SK-N-SH (cell line): ENCODE results near the gene TCF25. TPM values are rescaled to one million over a fixed set of nuclear protein-coding genes. Genes with fewer than 3 reads are reported as not detected.

Experiments
- CTCF ChIA-PET: fragments of 300-600, 350-600 bp; formaldehyde crosslinking; extraction: SDS; loops from one replicate; lab custom pipeline; 2021; lab: Yijun Ruan, JAX
- POLR2A ChIA-PET: fragments of 350-600 bp; sonication (Branson Sonifier 250); formaldehyde crosslinking; extraction: SDS; loops from one replicate; lab custom pipeline; 2020; ENCODE audit warnings: antibody characterized with exemption, inconsistent platforms; lab: Yijun Ruan, JAX
- DNase-seq: peaks from one replicate; pipeline ENCODE4 v3.0.0; 2012
- H2AFZ ChIP-seq: fragments of 200-600 bp; sonication (generic); 2 replicates; pipeline ENCODE4 v1.8.1; 2016; ENCODE audit warnings: antibody characterized with exemption, mild to moderate bottlenecking, low read depth
- H3F3A ChIP-seq: fragments of 200-600 bp; sonication (generic); replicated peaks from 2 replicates; pipeline ENCODE3; 2016; ENCODE audit warnings: antibody characterized with exemption, mild to moderate bottlenecking; ENCODE audit not compliant: insufficient read depth
- H3K27ac ChIP-seq, 2 experiments: fragments of 200-500 bp in 1 of 2; fragments of 200-600 bp in 1 of 2; sonication (Bioruptor generic) in 1 of 2; sonication (generic), shearing (Covaris generic) in 1 of 2; 2 replicates each; pipeline versions ENCODE4 v1.5.1 to v1.6.1; 2014 to 2016; ENCODE audit warnings: low read depth in 2 of 2, inconsistent platforms in 1 of 2, low read length in 1 of 2, mild to moderate bottlenecking in 1 of 2, mixed read lengths in 1 of 2
- H3K27me3 ChIP-seq: fragments of 200-600 bp; sonication (generic), shearing (Covaris generic); 2 replicates; pipeline ENCODE4 v1.6.1; 2016; ENCODE audit warnings: mixed run types; ENCODE audit not compliant: insufficient read depth
- H3K36me3 ChIP-seq, 2 experiments: fragments of 200-500 bp in 1 of 2; fragments of 200-600 bp in 1 of 2; sonication (Bioruptor generic) in 1 of 2; sonication (generic) in 1 of 2; replicated peaks in 1 of 2; 2 replicates each; pipeline versions ENCODE3 to v1.5.1; 2014 to 2016; ENCODE audit warnings: low read length in 1 of 2, mild to moderate bottlenecking in 1 of 2; ENCODE audit not compliant: insufficient read depth in 2 of 2, control insufficient read depth in 1 of 2
- H3K4me1 ChIP-seq, 2 experiments: fragments of 200-500 bp in 1 of 2; fragments of 200-600 bp in 1 of 2; sonication (Bioruptor generic) in 1 of 2; sonication (generic), shearing (Covaris generic) in 1 of 2; 2 replicates each; pipeline versions ENCODE4 v1.5.1 to v1.6.1; 2014 to 2016; ENCODE audit warnings: low read depth in 1 of 2, low read length in 1 of 2, mixed run types in 1 of 2; ENCODE audit not compliant: insufficient read depth in 2 of 2, control insufficient read depth in 1 of 2
- H3K4me2 ChIP-seq: fragments of 200-600 bp; sonication (generic), shearing (Covaris generic); 2 replicates; pipeline ENCODE4 v1.6.1; 2017; ENCODE audit warnings: mixed run types
- H3K4me3 ChIP-seq, 2 experiments: fragments of 200-500 bp in 1 of 2; fragments of 200-600 bp in 1 of 2; sonication (Bioruptor generic) in 1 of 2; sonication (generic), shearing (Covaris generic) in 1 of 2; 2 replicates each; pipeline versions ENCODE4 v1.5.1 to v1.8.1; 2014 to 2016; ENCODE audit warnings: low read depth in 2 of 2, inconsistent platforms in 1 of 2, low read length in 1 of 2, mild to moderate bottlenecking in 1 of 2, mixed read lengths in 1 of 2, moderate library complexity in 1 of 2
- H3K79me2 ChIP-seq: fragments of 200-600 bp; sonication (generic); 2 replicates; pipeline ENCODE4 v1.8.1; 2017; ENCODE audit warnings: mild to moderate bottlenecking; ENCODE audit not compliant: insufficient read depth
- H3K9ac ChIP-seq: fragments of 200-600 bp; sonication (generic); 2 replicates; pipeline ENCODE4 v1.6.1; 2017; ENCODE audit warnings: mixed run types
- H3K9me2 ChIP-seq: fragments of 200-600 bp; sonication (generic); 2 replicates; pipeline ENCODE4 v1.6.1; 2017; ENCODE audit warnings: mixed run types
- H3K9me3 ChIP-seq: fragments of 200-600 bp; sonication (generic); 2 replicates; pipeline ENCODE4 v1.6.1; 2017; ENCODE audit warnings: mixed run types, mild to moderate bottlenecking, moderate library complexity
- H4K20me1 ChIP-seq: fragments of 200-600 bp; sonication (generic); 2 replicates; pipeline ENCODE4 v1.6.1; 2017; ENCODE audit warnings: mild to moderate bottlenecking, mixed run types; ENCODE audit not compliant: insufficient read depth
- CTCF ChIP-seq: fragments of 200-600 bp; sonication (generic); IDR thresholded peaks from 2 replicates; pipeline ENCODE4 v1.6.1; 2017; ENCODE audit warnings: antibody characterized with exemption, mild to moderate bottlenecking, moderate library complexity
- EP300 ChIP-seq, 2 experiments: IDR thresholded peaks; 2 replicates each; pipeline versions ENCODE4 v1.4.0 to v1.6.1; 2012; ENCODE audit warnings: borderline replicate concordance in 1 of 2, low read depth in 1 of 2, low read length in 1 of 2
- EZH2phosphoT487 ChIP-seq: fragments of 200-600 bp; sonication (generic); IDR thresholded peaks from 2 replicates; pipeline ENCODE4 v1.6.1; 2017; ENCODE audit warnings: low read depth, mixed run types, mild to moderate bottlenecking, antibody characterized with exemption, moderate library complexity, borderline replicate concordance
- FOSL2 ChIP-seq: IDR thresholded peaks from 2 replicates; pipeline ENCODE4 v1.4.0; 2012; ENCODE audit warnings: low read depth, mild to moderate bottlenecking, moderate library complexity, borderline replicate concordance
- FOXJ3 ChIP-seq: sonication (generic); formaldehyde crosslinking; IDR thresholded peaks from 2 replicates; pipeline ENCODE4 v1.5.1; 2020; ENCODE audit warnings: mild to moderate bottlenecking, missing genetic modification reagents
- GABPA ChIP-seq: IDR thresholded peaks from 2 replicates; pipeline ENCODE4 v1.4.0; 2012; ENCODE audit warnings: low read depth, mild to moderate bottlenecking
- GATA2 ChIP-seq: sonication (generic); formaldehyde crosslinking; IDR thresholded peaks from 2 replicates; pipeline ENCODE4 v1.5.0; 2020; ENCODE audit warnings: mild to moderate bottlenecking, missing genetic modification reagents
- MEF2A ChIP-seq: IDR thresholded peaks from 2 replicates; pipeline ENCODE4 v1.4.0; 2012; ENCODE audit warnings: low read depth, borderline replicate concordance
- MXI1 ChIP-seq: IDR thresholded peaks from 2 replicates; pipeline ENCODE4 v1.6.1; 2012; ENCODE audit warnings: mild to moderate bottlenecking, low read depth, low read length, improper control_type of control experiment
- PBX3 ChIP-seq: IDR thresholded peaks from 2 replicates; pipeline ENCODE4; 2012
- POLR2AphosphoS5 ChIP-seq: IDR thresholded peaks from 2 replicates; pipeline ENCODE4 v1.6.1; 2012; ENCODE audit warnings: low read depth, low read length
- RAD21 ChIP-seq: IDR thresholded peaks from 2 replicates; pipeline ENCODE4 v1.6.1; 2012; ENCODE audit warnings: mild to moderate bottlenecking, low read length
- SIN3A ChIP-seq: IDR thresholded peaks from 2 replicates; pipeline ENCODE4 v1.6.1; 2012; ENCODE audit warnings: low read depth, mild to moderate bottlenecking, low read length, moderate library complexity, borderline replicate concordance
- SMC3 ChIP-seq: IDR thresholded peaks from 2 replicates; pipeline ENCODE4 v1.6.1; 2012; ENCODE audit warnings: low read depth, low read length, improper control_type of control experiment
- TAF1 ChIP-seq: IDR thresholded peaks from 2 replicates; pipeline ENCODE4 v1.6.1; 2012; ENCODE audit warnings: low read depth, mild to moderate bottlenecking, low read length, moderate library complexity, borderline replicate concordance
- TCF12 ChIP-seq: IDR thresholded peaks from 2 replicates; pipeline ENCODE4 v1.4.0; 2012
- TEAD4 ChIP-seq: IDR thresholded peaks from 2 replicates; pipeline ENCODE4 v1.4.0; 2012; ENCODE audit warnings: mild to moderate bottlenecking, borderline replicate concordance; ENCODE audit not compliant: insufficient read depth
- YY1 ChIP-seq: IDR thresholded peaks from 2 replicates; pipeline ENCODE4 v1.4.0; 2012; ENCODE audit warnings: low read depth, mild to moderate bottlenecking
- WGBS: methylation state at CpG from one replicate; pipeline ENCODE4 v1.1.6; 2017; ENCODE audit warnings: low lambda C conversion rate; 5-methylcytosine and 5-hydroxymethylcytosine counted together
- polyA plus RNA-seq, 3 experiments: library from polyadenylated mRNA; depleted of rRNA; stranded (reverse); fragments of >200 nt; gene quantifications; 2 replicates each; pipeline ENCODE4 v1.2.3, GENCODE V29; 2012
- TF ChIP-seq, protein P1 (sequence below): IDR thresholded peaks from 2 replicates; pipeline ENCODE4 v1.6.1; 2012; ENCODE audit warnings: mild to moderate bottlenecking, low read depth, low read length, moderate library complexity
- TF ChIP-seq, protein P2 (sequence below): fragments of 150-350 bp; IDR thresholded peaks from 2 replicates; pipeline ENCODE4 v1.6.1; 2017; ENCODE audit warnings: antibody characterized with exemption, low read length, low read depth, borderline replicate concordance

TCF25 gene
- polyA plus RNA-seq, 1 of the 3 experiments (the other 2 are of a cell fraction) = 208 TPM

- ChIA-PET POLR2A (no interaction called here), CTCF (interaction anchor here (1.7 kb wide), 1 partner anchor 23 kb away, joined by 8 read pairs; no protein-coding TSS in a partner anchor)
- DNase-seq = no peak
- H3K9me3 ChIP-seq = no peaks in the 10 kb centered on the region
- H3K36me3 ChIP-seq = peaks cover 49 to 55% of the 10 kb centered on the region in 2 experiments
- H3K27ac ChIP-seq = no peak overlapping the region
- peaks cover 3% of the 10 kb centered on the region for H3F3A ChIP-seq
- WGBS = 97% methylated on average over 13 of the region's 14 CpGs
- TF ChIP-seq POLR2AphosphoS5 = no peak
- no peak for TF ChIP-seq EP300 (IDR thresholded peaks at IDR 0.05; ENCODE audit: borderline replicate concordance in 1 of 2, low read depth in 1 of 2, low read length in 1 of 2)
- TF ChIP-seq TEAD4 = no peak
- TF ChIP-seq FOSL2 = no peak
- TF ChIP-seq GABPA = no peak
- TF ChIP-seq YY1 = no peak
- no peak for TF ChIP-seq MXI1
- no peak for TF ChIP-seq TCF12
- TF ChIP-seq PBX3 = no peak
- no peak for TF ChIP-seq GATA2
- TF ChIP-seq, protein P1, sequence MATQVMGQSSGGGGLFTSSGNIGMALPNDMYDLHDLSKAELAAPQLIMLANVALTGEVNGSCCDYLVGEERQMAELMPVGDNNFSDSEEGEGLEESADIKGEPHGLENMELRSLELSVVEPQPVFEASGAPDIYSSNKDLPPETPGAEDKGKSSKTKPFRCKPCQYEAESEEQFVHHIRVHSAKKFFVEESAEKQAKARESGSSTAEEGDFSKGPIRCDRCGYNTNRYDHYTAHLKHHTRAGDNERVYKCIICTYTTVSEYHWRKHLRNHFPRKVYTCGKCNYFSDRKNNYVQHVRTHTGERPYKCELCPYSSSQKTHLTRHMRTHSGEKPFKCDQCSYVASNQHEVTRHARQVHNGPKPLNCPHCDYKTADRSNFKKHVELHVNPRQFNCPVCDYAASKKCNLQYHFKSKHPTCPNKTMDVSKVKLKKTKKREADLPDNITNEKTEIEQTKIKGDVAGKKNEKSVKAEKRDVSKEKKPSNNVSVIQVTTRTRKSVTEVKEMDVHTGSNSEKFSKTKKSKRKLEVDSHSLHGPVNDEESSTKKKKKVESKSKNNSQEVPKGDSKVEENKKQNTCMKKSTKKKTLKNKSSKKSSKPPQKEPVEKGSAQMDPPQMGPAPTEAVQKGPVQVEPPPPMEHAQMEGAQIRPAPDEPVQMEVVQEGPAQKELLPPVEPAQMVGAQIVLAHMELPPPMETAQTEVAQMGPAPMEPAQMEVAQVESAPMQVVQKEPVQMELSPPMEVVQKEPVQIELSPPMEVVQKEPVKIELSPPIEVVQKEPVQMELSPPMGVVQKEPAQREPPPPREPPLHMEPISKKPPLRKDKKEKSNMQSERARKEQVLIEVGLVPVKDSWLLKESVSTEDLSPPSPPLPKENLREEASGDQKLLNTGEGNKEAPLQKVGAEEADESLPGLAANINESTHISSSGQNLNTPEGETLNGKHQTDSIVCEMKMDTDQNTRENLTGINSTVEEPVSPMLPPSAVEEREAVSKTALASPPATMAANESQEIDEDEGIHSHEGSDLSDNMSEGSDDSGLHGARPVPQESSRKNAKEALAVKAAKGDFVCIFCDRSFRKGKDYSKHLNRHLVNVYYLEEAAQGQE = no peak
- no peak for TF ChIP-seq RAD21
- no peak for TF ChIP-seq SMC3
- TF ChIP-seq CTCF = no peak
- TF ChIP-seq, protein P2, sequence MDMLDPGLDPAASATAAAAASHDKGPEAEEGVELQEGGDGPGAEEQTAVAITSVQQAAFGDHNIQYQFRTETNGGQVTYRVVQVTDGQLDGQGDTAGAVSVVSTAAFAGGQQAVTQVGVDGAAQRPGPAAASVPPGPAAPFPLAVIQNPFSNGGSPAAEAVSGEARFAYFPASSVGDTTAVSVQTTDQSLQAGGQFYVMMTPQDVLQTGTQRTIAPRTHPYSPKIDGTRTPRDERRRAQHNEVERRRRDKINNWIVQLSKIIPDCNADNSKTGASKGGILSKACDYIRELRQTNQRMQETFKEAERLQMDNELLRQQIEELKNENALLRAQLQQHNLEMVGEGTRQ = no peak
- no peak for TF ChIP-seq TAF1
- no peak for TF ChIP-seq MEF2A
- TF ChIP-seq EZH2phosphoT487 = no peak
- no peak for TF ChIP-seq FOXJ3
- no peak for TF ChIP-seq SIN3A
- H3K9ac ChIP-seq = no peak overlapping the region
- H3K79me2 ChIP-seq = peaks cover 41% of the 10 kb centered on the region
- H3K4me1 ChIP-seq = no peaks in the 10 kb centered on the region
- no peak overlapping the region for H3K4me3 ChIP-seq
- H3K4me2 ChIP-seq = no peak overlapping the region
- peaks cover 28% of the 10 kb centered on the region for H4K20me1 ChIP-seq
- H2AFZ ChIP-seq = no peak overlapping the region
- no peaks in the 10 kb centered on the region for H3K27me3 ChIP-seq
- H3K9me2 ChIP-seq = no peaks in the 10 kb centered on the region
Observed at GRCh38 chr16:89887243-89887642, 13.9 kb downstream of the TCF25 start.
